ENCODE data around the gene MRAS. TPM values are rescaled to one million over a fixed set of nuclear protein-coding genes. Genes with fewer than 3 reads are reported as not detected.

The MRAS gene
- polyA plus RNA-seq, 1 donor (not counting 4 experiments of a cell fraction or from before 2014, with no cell fraction given) = 7.7 TPM

DNA sequence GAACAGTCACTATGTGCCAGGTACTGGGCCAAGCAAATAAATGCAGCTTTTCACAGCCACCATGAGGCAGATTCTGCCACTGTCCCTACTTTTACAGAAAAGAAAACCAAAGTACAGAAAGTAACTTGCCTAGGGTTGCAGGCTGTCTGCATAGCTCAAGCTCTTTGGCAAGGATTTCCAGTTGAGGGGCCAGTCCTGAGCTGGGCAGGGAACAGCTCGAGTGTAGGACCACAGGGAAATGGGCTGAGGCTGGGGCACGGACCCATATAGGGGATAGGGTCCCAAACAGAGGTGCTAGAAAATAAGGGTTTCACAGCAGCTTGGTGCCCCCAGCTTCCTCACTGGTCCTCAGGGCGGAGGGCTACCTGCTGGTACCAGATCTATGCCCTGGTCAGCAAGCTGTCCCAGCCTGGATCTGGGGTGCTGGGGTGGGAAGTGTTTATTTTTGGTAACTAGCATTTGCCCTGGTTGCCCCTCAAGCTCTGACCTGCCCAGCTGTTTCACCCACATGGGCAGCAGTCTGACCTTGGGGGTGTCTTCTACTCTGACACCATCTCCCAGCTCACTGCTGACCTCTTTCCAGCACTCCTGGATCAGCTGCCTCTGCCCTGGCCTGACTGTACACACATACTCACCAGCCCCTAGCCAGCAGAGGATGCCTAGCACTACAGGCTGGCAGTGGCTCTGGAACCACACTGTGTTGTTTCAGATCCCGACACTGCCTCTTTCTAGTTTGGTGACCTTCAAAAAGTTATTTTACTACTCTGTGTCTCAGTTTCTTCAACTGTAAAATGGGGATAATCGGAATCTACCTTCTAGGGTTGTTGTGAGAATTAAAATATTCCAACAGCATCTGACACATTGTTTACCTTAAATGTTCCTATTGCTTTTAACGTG is 16.2 kb downstream of the MRAS start:
- FAIRE-seq = no peak
- Histone ChIP-seq H3K9ac (ENCODE audit: control insufficient read depth, extremely low read depth, insufficient read depth, low read length) (no peak overlapping the region), H3K27me3 (ENCODE audit: control insufficient read depth, extremely low read depth, insufficient read depth, low read length) (peaks cover 4% of the 10 kb centered on the region), H2AFZ (ENCODE audit: control insufficient read depth, low read length) (no peak overlapping the region), H3K27ac (ENCODE audit: control insufficient read depth, insufficient read depth, low read length) (no peak overlapping the region), H3K9me1 (ENCODE audit: control insufficient read depth, extremely low read depth, insufficient read depth, low read length) (no peaks in the 10 kb centered on the region), H3K79me2 (ENCODE audit: control insufficient read depth, insufficient read depth, low read length) (no peaks in the 10 kb centered on the region), H3K4me1 (ENCODE audit: control insufficient read depth, extremely low read depth, insufficient read depth, low read length) (no peaks in the 10 kb centered on the region), H3K9me3 (ENCODE audit: control insufficient read depth, low read depth, low read length) (no peaks in the 10 kb centered on the region), H3K36me3 (ENCODE audit: control insufficient read depth in 2 of 2, extremely low read depth in 1 of 2, insufficient read depth in 2 of 2, low read length in 2 of 2) (no peaks in the 10 kb centered on the region), H3K4me3 (ENCODE audit: control insufficient read depth in 2 of 3, extremely low read depth in 1 of 3, insufficient read depth in 2 of 3, low read depth in 1 of 3, low read length in 3 of 3) (no peak overlapping the region), H4K20me1 (ENCODE audit: control insufficient read depth, extremely low read depth, insufficient read depth, low read length) (no peaks in the 10 kb centered on the region), H3K4me2 (ENCODE audit: control insufficient read depth, extremely low read depth, insufficient read depth, low read depth, low read length) (no peak overlapping the region)
- DNase-seq (ENCODE audit: low read depth, low spot score) = no peak
- TF ChIP-seq, protein P1, sequence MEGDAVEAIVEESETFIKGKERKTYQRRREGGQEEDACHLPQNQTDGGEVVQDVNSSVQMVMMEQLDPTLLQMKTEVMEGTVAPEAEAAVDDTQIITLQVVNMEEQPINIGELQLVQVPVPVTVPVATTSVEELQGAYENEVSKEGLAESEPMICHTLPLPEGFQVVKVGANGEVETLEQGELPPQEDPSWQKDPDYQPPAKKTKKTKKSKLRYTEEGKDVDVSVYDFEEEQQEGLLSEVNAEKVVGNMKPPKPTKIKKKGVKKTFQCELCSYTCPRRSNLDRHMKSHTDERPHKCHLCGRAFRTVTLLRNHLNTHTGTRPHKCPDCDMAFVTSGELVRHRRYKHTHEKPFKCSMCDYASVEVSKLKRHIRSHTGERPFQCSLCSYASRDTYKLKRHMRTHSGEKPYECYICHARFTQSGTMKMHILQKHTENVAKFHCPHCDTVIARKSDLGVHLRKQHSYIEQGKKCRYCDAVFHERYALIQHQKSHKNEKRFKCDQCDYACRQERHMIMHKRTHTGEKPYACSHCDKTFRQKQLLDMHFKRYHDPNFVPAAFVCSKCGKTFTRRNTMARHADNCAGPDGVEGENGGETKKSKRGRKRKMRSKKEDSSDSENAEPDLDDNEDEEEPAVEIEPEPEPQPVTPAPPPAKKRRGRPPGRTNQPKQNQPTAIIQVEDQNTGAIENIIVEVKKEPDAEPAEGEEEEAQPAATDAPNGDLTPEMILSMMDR (optimal IDR thresholded peaks at IDR 0.05 in 1 of 3, IDR thresholded peaks at IDR 0.05 in 1 of 3, conservative IDR thresholded peaks at IDR 0.05 in 1 of 3; ENCODE audit: extremely low read depth in 1 of 3, insufficient read depth in 2 of 3, low read length in 3 of 3) = no peak
- no peak for TF ChIP-seq EZH2 (IDR thresholded peaks at IDR 0.05; ENCODE audit: low read length)
- dilution Hi-C loops (cut with MboI; ENCODE audit: extremely low pct_ligation_motif_present, low sequenced_read_pairs) = no loop called here

DNA sequence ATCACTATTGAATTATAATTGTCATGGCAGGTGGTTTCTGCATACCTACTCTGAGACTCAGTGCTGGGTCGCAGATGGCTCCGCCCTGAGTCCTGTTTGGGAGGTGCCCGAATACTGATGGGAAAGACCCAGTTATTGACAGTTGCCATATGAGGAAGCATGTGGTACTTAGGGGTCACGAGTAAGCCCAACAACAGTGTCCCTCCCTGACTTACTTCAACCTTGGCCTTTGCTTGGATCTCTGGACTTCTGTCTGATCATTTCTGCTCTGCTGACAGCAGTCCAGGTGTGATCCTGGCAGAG is 16.8 kb downstream of the MRAS start:
- H3K36me3 ChIP-seq (ENCODE audit: control insufficient read depth in 2 of 2, extremely low read depth in 1 of 2, insufficient read depth in 2 of 2, low read length in 2 of 2) = no peaks in the 10 kb centered on the region
- FAIRE-seq (no peak), DNase-seq (ENCODE audit: low read depth, low spot score) (no peak)
- no peak overlapping the region for H3K4me3 ChIP-seq (ENCODE audit: control insufficient read depth in 2 of 3, extremely low read depth in 1 of 3, insufficient read depth in 2 of 3, low read depth in 1 of 3, low read length in 3 of 3)
- dilution Hi-C loops (cut with MboI; ENCODE audit: extremely low pct_ligation_motif_present, low sequenced_read_pairs) = no loop called here
- no peak overlapping the region for H3K9ac ChIP-seq (ENCODE audit: control insufficient read depth, extremely low read depth, insufficient read depth, low read length)
- no peaks in the 10 kb centered on the region for H4K20me1 ChIP-seq (ENCODE audit: control insufficient read depth, extremely low read depth, insufficient read depth, low read length)
- no peak overlapping the region for H3K27ac ChIP-seq (ENCODE audit: control insufficient read depth, insufficient read depth, low read length)
- H3K79me2 ChIP-seq (ENCODE audit: control insufficient read depth, insufficient read depth, low read length) = no peaks in the 10 kb centered on the region
- no peak overlapping the region for H2AFZ ChIP-seq (ENCODE audit: control insufficient read depth, low read length)
- H3K9me3 ChIP-seq (ENCODE audit: control insufficient read depth, low read depth, low read length) = no peaks in the 10 kb centered on the region
- H3K27me3 ChIP-seq (ENCODE audit: control insufficient read depth, extremely low read depth, insufficient read depth, low read length) = peaks cover 4% of the 10 kb centered on the region
- no peak overlapping the region for H3K4me2 ChIP-seq (ENCODE audit: control insufficient read depth, extremely low read depth, insufficient read depth, low read depth, low read length)
- TF ChIP-seq, protein P1 (optimal IDR thresholded peaks at IDR 0.05 in 1 of 3, IDR thresholded peaks at IDR 0.05 in 1 of 3, conservative IDR thresholded peaks at IDR 0.05 in 1 of 3; ENCODE audit: extremely low read depth in 1 of 3, insufficient read depth in 2 of 3, low read length in 3 of 3) = no peak
- no peak for TF ChIP-seq EZH2 (IDR thresholded peaks at IDR 0.05; ENCODE audit: low read length)
- no peaks in the 10 kb centered on the region for H3K9me1 ChIP-seq (ENCODE audit: control insufficient read depth, extremely low read depth, insufficient read depth, low read length)
- H3K4me1 ChIP-seq (ENCODE audit: control insufficient read depth, extremely low read depth, insufficient read depth, low read length) = no peaks in the 10 kb centered on the region
